Activated gamma-delta T cell treated with anti-CD3 and anti-CD28 coated beads, Interleukin-2, amount 50 U/mL, for 16 hours (primary cell): Measurements from ENCODE around the gene MED10.

Source experiments
- DNase-seq: peaks from one replicate; pipeline ENCODE4 v3.0.0-alpha.2; 2020; ENCODE audit warnings: low read depth

The MED10 gene, protein sequence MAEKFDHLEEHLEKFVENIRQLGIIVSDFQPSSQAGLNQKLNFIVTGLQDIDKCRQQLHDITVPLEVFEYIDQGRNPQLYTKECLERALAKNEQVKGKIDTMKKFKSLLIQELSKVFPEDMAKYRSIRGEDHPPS

DNA sequence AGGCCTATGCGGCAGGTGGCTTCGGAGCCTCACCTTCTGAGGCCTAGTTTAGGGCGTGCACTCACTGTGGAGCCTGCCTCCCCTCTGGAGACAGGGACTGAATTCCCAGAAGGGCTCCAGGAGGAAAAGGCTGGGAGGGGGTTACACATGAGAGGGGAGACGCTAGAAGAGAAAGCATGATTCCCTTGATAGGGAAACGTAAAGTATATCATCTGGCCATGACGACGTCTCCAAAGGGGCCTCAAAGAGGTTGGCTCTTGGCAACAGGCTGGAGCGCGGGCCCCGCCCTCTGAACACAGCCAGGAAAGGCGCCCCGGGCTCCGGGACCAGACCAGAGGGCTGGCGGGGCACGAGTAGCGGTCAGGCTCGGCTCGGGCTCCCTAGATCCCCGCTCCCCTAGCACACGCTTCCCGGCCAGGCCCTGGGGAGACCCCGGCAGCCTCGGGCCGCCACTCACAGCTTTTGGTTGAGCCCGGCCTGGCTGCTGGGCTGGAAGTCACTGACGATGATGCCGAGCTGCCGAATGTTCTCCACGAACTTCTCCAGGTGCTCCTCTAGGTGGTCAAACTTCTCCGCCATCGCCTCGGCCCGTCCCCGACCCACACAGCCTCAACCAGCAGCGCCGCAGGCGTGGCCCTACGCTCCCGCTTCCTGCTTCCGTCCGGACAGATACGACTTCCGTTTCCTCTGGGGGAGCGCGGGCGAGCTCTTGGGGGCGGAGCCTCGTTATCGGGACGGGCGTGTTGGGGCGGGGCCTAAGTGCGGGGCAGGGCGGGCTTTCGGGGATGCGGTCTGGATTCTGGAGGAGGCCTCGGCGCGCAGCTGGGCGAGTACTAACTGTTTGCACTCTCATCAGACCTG, at the start of gene MED10:
Gene MED10 (minus strand): TSS at position 643 of the 861 bp plus-strand sequence. CDS start 64 bp downstream, at position 579.
- peak; percentile 93 for DNase-seq

DNA sequence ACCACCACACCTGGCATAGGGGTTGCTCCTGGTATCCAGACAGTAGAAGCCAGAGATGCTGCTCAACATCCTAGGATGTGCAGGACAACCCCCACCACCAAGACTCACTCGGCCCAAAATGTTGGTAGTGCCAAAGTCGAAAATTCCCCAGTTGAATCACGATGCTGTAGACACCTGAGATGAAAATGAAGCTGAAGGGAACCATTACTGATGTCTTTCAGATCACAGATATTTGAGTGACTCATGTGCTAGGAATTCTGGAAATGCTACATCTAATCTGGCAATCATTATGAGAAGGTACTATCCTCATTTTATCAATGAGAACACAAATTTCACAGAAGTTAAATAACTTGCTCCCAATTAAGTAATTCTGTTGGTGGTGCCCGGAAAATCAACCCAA, 49.3 kb upstream of the MED10 start:
- no peak for DNase-seq

DNA sequence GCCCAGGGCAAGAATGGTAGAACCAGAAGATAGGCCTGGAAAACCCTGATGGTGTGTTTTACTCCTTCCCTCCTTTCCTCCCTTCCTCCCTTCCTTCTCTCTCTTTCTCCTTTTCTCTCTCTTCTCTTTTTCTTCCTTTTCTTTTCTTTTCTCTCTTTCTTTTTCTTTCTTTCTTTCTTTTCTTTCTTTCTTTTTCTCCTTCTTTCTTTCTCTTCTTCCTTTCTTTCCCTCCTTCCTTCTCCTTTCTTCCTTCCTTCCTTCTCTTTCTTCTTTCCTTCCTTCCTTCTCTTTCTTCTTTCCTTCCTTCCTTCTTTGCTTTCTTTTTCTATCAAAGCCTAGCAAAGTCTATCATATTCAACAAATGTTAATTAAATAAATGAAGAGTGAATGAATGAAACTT, 46.4 kb upstream of the MED10 start:
- no peak for DNase-seq

DNA sequence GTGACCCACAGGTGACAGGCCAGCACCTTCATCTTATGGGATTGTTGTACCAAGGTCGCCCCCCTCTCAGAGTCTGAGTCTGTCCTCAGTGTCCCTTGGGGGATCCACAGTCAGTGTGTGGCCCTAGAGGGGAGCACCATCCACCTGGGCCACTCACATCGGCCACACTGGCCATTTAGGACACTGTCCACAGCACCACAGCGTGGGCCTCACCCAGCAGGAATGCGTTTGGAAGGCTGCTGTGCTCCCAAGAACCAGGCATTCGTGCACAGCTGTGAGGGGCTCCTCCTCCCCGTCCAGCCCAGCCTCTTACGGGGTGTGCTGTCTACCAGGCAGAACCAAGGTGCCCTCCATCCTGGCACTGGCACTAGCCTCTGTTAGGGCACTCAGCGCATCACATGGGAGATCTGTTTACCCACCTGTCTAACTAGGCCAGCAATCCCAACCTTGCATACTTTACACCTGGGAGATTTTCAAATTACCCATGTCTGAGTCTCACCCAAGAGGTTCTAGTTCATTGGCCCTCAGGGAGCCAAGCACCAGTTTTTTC, 45.8 kb upstream of the MED10 start:
- DNase-seq: no peak

DNA sequence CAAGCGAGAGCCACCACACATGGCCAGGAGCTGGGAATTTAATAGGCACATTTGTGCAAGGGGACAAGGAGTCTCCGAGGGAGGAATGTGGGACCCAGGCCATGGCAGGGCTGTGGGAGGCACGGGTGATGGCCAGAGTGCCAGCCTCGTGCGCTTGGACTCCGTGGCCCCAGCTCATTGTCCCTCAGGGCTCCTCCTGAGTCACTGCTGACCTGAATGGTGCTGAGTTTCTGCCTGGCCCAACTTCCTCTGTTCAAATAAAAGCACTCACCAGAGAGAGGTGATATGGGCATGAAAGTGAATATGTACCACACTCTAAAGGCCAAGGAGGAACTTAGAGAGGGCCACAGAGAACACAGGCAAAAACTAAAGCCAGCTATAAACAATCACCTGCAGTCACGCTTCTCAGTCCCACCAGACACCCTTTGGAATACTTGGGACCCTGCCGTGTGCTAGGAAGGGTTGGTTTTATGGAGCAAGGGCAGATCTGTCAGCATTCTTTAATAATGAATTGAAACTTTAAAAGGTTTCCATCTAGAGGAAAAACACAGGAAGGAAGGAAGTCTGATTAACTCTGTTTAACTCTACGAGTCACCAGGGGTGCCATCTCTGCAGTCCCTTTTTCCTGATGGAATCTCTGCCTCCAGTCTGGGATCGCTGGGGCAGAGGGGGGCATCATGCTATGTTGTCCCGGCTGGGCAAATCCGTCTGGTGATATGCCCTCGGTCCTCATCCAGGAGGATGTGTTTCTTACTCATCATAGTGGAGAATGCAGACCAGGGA, 45.2 kb upstream of the MED10 start:
- no peak for DNase-seq

DNA sequence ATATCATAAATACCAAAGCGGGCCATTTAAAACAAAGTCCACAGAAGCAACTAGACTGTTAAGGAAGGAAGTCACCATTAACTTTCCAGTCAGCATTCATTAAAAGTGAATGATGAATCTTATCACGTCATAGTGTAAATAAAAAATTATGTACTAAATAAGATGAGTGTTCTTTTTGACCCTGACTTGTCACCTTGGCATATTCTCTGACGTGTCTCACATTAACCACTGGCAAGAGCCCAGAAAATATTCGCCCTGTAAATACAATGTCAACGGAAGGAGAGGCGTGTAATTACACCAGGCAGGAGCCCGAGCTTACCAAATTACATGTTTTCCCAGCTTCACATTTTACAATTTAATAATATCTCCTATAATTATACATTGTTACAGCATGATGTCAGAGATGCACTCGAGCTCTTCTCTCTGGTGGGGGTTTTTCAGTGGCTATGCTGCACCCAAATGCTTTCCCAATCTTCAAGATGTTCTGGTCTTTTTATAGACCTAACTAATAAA, 41.0 kb upstream of the MED10 start:
- DNase-seq: no peak

DNA sequence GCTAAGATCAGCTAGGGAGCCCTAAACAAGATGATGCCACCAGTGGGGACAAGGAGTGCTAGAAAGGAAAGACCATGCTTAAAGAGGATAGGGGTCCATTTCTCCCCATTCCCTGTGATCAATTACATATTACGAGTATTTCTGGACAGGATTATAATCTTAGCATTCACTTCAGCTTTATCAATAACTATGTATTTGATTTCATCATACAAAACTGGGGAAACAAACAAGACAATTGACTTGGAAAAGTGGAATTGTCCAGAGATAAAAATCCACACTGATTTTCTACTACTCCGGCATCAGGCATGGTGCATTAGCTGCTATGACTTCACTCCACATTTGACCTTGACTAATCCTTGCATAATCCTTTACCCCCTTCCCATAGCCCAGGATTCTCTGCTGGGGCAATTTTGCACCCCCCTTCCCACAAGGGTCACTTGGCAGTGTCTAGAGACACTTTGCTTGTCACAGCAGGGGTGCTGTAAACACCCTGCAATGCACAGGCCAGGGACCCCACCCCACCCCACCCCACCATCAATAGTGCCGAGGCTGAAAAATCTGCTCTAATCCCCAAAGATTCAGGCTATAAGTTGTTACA, 40.4 kb upstream of the MED10 start:
- no peak for DNase-seq

DNA sequence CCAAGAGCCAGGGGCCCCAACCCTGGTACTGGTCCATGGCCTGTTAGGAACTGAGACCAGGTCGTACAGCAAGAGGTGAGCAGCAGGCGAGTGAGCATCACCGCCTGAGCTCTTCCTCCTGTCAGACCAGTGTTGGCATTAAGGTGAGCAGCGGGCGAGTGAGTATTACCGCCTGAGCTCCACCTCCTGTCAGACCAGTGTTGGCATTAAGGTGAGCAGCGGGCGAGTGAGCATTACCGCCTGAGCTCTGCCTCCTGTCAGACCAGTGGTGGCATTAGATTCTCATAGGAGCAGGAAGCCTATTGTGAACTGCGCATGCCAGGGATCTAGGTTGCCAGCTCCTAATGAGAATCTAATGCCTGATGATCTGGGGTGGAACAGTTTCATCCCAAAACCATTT, 39.3 kb upstream of the MED10 start:
- no peak for DNase-seq

DNA sequence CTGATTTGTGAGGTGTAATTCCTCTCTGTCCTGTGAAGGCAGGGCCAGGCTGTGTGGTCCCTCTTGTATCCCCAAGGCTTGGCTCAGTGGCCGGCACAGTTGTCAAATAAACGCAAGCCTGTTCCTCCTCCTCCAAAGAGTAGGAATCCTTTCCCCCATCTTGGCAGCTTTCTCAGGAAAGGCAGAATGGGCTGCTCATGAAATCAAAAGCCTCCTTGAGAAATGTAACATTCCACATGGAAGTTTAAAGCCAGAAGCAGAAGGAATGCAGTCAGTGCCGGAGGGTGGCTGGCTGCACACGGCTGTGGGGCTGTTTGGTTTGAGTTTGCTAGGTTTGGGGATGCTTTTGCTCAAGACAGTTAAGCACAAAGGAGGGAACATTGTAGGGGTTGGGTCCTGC, 34.5 kb upstream of the MED10 start:
- DNase-seq: no peak

DNA sequence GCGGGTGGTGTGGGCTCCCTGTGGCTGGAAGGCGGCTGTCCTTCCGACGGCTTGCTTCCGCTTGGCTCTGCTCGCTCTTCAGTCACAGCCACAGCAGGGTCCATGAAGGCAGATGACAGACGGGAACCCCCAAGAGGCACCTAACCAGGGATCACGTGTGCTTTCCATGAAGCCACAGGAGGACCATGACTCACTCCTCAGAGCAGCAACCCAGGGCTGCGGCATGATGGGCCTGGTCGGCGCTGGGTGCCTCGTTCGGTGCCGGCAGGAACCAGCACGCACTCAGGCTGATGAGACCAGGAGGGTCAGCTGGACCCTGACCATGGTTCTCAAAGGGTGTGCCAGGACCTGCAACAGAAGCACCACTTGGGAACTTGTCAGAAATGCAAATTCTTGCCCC, 32.8 kb upstream of the MED10 start:
- no peak for DNase-seq

DNA sequence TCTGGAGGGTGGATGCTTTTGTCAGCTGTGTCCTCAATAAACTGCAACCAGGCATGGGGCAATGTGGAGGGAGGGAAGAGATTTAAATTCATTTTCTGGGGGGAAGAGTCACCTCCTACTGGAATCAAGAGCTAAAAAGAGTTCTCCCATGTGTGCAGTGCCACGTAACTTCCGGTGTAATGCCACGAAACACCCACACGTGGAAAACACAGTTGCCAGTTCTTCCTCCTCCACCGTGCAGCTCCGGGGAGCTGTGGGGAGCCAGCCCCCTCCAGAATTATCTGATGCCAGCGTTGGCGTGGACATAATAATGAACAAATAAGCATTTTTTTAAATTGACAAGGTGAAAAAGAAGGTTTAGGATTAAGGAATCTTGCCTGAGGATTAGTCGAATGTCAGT, 32.1 kb upstream of the MED10 start:
- no peak for DNase-seq

DNA sequence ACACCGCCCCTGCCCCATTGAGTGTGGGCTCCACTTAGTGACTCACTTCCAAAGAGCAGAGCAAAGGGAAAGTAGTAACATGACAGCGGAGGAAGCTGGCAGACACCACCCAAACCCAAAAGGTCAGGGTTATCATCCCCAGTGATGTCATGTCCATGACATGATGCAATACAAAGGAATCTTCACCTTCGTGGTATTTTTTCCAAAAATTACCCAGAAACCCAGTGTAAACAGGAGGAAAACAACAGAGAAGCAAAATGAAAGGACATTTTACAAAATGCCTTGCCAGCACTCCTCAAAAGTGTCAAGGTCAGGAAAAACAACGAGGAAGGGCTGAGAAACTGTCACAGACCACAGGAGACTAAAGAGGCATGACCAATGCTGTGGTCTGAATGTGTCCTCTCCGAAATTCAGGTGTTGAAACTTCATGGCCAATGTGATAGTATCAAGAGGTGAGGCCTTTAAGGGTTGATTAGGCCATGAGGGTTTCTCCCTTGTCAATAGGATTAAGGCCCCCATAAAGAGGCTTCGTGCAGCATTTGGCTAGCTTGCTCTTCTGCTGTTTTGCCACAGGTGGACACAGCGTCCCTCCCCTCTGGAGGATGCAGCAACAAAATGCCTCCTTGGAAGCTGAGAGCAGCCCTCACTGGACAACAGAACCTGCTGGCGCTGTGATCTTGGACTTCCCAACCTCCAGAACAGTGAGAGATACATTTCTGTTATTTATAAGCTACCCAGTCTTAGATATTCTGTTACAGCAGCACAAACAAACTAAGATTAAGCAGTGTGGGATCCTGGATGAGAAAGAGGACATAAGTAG, 30.5 kb upstream of the MED10 start:
- DNase-seq: no peak

DNA sequence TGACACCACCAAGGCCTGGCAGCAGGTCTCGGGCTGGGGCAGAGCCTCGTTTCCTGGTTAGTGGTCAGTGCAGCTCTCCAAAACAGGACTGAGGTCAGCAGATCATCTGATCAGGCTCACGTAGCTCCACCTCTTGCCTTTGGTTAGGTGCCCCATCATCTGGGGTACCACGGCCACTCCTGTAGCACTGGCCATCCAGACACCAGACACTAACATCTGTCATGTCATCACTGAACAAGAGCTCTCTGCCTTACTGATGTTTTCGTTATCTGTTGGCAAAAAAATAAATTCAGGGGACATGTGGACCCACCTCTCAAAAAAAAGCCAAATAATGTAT, 29.9 kb upstream of the MED10 start:
- DNase-seq: no peak

DNA sequence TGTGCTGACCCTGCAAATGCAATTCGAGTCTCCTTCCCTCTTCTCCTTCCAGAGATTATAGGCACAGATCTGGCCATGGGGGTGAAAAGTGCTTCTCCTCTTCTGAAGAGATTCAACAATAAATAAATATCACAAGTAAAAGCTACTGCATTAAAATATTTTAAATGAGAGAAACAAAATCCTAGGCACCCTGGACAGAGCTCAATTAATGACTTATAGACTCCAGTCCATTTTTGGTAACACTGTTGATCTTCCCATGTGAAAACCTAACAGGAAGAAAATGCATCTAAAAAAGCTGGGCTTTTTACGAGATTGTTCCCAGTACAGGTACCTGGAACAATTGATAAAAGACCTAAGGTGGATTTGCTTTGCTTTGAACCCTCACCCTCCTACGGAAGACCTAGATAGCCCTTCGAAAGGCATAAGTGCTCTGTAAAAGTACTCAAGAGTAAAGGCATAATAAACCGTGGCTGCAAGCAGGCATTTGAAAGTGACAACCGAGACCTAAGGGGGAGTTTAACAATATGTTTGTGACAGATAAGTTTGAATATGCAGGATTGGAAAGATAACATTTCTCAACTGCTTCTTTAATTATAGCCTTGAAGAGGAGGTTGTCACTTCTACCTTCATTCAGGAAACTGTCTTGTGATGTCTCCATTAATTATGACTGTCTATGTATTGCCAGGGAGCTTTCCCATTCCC, 29.4 kb upstream of the MED10 start:
- DNase-seq: no peak

DNA sequence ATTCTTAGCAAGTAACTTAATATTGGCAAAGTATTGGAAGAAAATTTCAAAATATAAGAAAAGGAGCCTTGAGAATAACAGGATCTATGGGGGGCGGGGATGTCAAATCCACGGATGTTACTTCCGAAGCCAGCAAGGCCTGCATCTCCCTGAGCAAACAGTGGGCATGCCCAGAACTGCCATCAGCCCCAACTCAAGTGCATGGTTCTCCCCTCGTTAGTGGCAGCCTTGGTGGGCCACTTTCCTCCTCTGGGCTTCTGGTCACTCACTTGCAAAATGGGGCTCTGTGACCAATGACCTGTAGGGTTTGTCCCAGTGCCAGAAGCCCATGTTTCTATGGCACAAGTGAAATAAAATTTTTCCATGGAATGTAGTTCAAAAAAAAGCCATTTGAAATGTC, 27.2 kb upstream of the MED10 start:
- DNase-seq: no peak

DNA sequence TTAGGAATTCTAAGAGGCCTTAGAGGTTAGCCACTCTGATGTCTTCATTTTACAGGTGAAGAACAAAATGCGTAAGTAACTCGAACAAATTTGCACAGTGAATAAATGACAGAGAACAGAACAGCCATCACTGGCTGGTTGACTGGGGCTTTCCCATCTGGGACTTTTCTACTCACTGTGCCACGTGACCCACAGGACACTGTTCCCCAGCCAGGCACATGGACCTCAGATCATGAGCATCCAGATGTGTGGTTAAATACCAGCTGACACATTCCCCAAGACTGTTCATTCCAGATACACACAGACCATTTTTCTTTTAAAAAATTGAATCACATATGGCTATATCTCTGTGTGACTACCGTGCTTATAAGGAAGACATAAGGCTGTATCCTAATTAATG, 25.8 kb upstream of the MED10 start:
- no peak for DNase-seq

DNA sequence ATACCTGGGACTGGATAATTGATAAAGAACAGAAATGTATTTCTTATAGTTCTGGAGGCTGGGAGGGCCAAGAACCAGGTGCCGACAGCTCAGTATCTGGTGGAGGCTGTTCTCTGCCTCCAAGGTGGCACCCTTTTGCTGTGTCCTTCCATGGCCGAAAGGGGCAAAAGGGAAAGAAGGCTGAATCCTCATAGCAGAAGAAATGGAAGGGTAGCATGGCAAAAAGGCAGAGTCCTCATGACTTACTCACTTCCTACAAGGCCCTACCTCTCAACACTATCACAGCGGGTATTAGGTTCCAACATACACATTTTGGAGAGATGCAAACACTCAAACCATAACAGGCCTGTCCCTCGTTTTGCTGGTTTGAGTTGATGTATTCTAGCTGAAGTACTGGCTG, 25.1 kb upstream of the MED10 start:
- DNase-seq: no peak

DNA sequence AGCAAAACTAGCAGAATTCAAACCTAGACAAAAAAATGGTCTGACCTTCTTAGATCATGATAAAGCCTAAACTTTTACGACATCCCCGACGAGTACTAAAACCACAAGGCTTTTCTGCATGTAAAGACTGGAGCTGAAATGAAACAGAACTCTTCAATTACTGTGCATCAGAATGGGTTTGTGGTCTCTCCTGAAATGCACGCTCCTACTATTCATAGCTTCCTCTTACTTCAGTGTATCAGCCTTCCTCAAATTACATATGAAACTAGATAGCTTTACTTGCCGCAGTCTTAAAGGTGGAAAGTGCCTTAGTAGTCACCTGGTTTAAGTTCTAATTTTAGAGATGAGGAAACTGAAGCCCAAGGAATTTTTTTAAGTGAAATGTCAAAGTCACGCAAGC, 24.6 kb upstream of the MED10 start:
- no peak for DNase-seq

DNA sequence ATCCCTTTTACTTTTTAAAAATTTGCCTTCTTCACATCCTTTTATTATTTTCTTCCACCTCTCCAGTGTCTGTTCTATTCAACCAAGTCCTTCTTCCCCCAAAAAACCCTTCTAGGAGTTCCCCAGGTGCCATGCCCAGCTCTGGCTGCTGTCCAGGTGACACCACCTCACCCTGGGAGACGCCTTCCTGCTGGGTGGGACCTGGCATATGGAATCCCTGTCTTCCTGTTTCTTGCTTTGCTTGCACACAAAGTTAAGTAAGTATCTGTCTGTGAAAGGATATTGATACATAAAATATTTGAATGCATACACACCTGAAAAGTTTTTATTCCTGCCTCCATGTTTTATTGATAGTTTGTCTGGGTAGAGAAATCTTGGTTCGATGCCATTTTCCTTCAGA, 23.1 kb upstream of the MED10 start:
- no peak for DNase-seq

DNA sequence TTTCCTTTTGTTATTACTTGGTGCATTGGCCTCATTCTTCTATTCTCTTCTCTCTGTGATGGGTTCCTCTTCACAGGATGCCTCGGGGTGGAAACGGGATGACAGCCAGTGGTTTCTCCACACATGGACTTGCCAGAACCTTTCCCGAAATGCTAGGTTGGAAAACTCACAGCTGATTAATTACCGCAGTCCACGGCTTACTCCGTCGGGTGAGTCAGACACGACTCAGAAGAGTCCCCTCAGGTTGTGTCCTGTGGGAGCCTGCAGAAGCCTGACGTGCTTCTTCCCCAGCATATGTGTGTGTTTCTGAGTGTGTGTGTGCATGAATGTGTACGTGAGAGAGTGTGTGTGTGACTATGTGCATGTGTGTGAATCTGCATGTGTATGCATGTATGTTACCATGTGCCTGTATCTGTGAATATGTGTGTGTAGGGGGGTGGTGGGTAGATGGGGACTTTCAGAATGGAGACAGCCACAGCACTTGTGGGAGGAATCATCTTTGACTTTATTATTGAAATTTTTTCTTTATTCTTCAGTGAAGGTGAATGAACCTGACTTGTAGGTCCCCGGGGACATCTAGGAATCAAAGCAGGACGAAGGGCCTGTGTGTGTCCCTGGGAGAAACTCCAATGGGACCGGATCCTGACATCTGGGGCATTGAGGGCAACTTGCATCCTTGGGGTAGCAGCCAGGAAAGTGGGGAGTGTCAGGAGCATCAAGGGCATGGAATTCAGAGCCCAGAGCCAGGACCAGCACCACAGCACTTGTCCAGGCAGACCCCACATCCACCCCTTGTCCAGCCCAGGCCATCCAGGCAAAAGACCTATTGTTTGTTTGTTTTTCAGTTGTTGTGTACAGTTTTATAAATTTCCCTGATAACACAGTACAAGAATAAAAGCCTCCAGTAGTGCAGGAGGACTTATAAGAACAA, 21.9 kb upstream of the MED10 start:
- no peak for DNase-seq
